ENCODE measurements around the gene EHMT1.

The EHMT1 gene

DNA sequence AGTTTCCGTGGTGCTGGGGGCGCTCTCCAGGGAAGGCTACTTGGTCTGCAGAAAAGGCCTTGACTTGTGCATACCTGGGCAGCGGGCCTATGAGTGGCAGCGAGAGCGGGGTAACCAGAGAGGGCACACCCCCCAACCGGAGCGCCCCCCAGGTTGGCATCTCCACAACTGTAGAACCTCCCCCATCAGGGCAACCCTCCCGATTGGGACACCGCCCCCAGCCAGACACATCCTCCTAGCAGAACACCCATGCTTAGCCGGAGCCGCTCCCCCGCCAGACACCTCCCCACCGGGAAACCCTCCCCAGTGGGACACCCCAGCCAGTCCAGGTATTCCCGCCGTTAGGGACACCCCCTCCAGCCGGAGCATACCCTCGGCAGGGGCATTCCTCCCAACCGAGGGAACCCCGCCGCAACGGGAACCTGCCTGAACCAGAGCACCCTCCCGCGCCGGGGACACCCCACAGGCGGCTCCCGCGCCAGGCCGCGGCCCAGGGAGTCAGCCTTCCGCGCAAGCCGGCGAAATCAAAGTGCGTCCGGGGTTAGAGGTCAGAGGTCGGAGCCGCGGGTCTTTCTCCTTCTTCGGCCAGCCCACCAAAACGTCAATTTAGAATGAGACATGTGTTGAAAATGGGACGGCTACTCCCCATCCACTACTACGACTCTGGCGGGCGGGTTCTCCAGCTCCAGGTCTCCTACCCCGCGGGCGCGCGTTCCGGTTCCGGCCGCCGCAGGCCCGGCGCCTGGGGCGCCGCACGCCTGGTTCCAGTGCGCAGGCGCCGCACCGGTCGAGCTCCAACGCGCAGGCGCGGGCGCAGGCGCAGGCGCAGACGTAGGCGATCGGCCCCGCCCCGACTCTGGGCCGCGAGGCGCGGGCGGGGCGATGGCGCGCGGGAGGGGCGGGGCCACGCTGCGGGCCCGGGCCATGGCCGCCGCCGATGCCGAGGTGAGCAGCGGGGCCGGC is at the start of gene EHMT1:
Gene EHMT1 (plus strand): TSS at position 901 of the 963 bp plus-strand sequence. CDS start 24 bp downstream, at position 925.
- DNase-seq, result peak; percentile 86

DNA sequence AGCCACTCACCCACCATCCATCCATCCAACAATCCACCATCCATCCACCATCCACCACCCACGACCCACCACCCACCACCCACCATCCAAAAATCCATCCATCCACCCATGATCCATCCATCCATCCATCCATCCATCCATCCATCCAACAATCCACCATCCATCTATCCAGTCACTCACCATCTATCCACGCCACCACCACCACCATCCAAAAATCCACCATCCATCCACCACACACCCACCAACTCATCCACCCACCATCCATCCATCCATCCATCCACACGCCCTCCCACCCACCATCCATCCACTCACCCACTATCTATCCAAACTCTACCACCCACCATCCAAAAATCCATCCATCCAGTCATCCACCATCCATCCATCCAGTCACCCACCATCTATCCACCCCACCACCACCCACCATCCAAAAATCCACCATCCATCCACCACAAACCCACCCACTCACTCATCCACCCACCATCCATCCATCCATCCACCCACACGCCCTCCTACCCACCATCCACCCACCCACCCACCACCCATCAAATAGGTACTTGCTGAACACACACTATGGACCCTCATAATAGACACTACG is 49.1 kb upstream of the EHMT1 start:
- DNase-seq, result no peak

DNA sequence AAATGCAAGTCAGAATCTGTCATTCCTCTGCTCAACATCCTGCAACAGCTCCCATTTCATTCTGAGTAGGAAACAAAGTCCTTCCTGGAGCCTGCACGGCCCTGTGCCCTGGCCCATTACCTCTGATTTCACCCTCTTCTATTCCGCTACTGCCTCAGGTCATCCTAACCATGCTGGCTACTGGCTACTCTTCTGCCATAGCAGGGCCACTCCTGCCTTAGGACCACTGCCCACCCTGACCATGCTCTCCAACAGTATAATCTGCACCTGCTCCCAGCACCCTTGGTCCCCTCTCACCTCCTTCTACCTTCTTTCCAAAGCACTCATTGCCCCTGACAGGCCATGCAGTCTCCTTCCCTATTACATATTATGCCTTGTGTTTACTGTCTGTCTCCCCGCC is 48.2 kb upstream of the EHMT1 start:
- DNase-seq, result no peak

DNA sequence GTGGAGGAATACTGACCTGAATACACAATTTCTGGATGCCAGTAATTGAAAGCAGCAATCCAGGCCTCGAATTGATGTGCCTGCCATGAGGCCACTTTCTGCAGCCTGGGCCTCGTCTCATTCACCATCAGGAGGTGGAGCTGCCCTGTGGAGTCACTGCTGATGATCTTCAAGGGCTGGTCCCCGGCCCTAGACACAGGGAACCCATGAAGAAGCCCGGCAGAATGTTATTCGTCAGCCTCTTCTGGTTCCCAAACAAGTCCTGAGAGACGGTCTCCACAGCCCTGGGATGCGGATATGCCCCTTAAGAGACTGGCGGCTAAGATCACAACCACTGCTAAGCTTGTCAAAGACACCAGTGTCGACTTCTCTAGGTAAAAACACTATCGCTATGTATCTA is 44.6 kb upstream of the EHMT1 start:
- DNase-seq, result no peak

DNA sequence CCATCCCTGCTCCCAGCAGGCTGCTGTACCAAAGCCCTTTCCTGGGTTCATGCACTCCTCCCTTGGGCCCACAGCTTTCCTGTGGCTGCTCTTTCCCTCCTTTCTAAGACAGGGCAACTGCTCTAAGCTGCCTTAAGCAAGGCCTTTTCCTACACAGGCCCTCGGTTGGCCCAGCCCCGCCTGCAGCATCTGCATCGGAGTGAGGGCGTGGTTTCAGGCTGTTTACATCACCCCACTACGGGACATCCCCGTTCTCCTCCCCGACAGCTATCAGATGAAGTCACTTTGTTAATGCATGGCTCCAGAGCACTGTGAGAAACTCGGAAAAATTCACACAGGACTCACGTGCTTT is 43.5 kb upstream of the EHMT1 start:
- no peak for DNase-seq

DNA sequence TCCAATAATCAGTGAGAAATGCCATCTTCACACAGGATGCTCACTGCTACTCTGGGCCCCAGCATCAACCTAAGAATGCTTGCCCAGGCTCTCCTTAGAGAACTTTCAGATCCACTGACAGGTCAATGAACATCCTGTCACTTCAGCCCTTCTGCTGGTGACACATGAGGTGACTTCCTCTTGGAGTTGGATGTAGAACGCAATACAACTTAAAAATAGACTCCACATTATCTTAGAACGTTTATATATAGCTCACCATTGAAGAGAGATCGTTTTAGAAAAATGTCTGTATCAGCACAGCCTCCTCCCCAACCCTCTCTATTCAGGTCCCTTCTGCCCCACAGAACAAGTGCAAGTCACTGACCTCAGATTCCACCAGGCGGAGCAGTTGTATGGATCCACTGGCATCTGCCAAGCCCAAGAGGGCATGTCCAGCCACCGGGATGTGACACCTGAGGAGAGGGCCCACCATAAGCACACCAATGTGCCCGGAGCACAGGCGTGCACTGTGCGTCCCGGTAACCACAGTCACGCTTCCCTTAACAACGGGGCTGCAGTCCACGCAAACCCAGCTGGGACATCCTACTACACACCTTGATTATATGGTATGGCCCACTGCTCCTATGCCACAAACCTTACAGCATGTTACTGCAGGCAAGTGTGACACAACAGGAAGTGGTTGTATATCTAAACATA is 42.9 kb upstream of the EHMT1 start:
- DNase-seq, result no peak

DNA sequence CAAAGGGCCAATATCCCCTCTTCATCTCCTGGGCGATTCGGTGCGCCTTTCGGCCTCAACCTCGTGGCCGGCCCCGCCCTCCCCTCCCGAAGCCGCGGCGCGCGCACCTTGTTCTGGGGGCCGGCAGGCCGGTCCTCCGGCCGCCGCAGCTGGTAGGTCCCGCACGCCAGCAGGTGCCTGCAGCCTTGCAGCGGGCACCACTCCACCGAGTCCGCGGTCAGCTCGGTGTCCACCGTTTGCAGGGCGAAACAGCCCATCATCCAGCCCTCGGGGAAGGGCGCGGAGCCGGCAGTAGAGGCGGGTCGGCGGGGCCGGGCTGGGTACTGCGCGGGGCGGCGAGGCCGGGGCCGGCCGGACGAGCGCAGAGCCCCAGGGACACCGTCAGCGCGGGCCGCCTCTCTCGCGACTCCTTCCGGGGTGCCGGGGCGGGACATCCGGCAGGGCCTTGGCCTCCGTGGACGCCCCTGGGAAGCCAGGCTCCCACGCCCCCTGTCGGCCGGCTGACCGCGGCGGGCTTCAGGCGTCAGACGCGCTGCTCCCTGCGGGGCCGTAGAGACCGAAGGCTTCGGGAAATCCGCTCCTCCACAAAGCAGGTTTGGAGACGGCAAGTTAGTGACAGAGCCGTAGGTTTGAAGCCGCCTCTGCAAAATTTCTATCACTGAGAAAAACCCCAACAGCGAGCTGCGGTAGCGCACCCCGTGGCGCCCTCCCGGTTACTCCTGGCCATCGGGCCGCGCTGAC is 40.1 kb upstream of the EHMT1 start, which contains the start of gene DPH7:
Gene DPH7 (minus strand): TSS at position 408 of the 741 bp plus-strand sequence. CDS start 148 bp downstream, at position 260.
- DNase-seq, result peak; percentile 96

DNA sequence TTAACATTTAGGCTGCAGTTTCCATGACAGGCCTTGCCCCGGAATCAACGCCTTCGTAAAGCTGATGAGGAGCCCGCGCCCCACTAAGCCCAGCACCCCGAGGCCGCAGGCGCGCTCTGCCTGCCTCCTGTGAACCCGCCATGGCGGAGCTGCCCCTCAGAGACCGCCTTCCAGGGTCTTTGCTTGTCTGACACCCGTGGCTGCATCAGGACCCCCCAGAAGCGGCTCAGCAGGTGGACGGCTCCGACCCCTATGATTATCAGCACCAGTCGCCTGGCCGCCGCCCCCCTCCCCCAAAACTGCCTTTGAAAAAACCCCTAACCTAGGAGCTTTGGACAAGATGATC is 39.6 kb upstream of the EHMT1 start:
- DNase-seq, result no peak

DNA sequence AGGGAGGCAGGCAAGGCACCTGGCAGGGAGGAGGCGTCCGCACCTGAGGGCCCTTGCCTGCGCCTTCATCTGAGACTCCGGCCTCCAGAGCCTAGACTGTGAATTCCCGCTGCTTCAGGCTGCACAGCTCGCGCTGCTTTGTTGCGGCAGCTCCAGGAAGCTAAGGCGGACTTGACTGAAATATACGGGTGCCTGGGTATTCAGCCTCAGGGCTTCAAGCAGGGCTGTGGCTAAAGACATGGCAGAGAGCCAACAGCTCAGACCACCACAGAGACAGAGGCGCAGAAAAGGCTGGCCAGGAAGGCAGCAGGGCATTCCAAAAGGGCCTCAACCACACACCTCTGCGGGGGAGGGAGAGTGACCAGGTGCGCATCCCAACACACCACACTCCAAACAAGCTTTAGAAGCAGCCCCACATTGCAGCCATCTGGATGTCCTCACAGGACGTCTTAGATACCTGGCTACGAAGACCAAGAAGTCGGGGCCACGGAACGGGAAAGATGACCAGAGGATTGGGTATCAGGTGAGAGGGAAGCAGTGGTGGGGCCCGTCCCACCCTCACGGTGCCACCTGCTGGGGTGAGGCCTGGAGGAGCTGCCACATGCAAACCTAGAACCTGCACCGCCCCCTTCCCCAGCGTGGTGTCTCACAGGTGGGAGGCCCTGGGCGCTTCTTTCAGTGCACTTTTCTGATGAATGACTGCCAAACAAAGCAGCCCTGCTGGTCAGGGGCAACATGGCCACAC is 38.4 kb upstream of the EHMT1 start:
- no peak for DNase-seq

DNA sequence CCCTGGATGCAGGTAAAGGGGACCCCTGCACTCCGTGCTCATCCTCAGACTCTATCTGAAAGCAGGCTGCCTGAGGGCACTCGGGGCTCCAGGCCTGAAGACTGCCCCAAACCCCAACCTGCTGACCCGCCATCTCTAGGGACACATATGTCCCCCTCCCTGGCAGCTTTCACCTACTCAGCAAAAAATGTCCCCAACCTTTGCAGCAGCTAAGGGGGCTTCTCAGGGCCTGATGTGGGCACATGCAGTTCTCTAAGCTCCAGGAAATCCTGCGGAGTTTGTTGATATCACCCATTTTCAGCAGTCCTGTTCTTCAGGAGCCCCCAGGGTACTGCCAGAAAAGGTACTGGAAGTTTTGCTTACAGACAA is 37.9 kb upstream of the EHMT1 start:
- no peak for DNase-seq

DNA sequence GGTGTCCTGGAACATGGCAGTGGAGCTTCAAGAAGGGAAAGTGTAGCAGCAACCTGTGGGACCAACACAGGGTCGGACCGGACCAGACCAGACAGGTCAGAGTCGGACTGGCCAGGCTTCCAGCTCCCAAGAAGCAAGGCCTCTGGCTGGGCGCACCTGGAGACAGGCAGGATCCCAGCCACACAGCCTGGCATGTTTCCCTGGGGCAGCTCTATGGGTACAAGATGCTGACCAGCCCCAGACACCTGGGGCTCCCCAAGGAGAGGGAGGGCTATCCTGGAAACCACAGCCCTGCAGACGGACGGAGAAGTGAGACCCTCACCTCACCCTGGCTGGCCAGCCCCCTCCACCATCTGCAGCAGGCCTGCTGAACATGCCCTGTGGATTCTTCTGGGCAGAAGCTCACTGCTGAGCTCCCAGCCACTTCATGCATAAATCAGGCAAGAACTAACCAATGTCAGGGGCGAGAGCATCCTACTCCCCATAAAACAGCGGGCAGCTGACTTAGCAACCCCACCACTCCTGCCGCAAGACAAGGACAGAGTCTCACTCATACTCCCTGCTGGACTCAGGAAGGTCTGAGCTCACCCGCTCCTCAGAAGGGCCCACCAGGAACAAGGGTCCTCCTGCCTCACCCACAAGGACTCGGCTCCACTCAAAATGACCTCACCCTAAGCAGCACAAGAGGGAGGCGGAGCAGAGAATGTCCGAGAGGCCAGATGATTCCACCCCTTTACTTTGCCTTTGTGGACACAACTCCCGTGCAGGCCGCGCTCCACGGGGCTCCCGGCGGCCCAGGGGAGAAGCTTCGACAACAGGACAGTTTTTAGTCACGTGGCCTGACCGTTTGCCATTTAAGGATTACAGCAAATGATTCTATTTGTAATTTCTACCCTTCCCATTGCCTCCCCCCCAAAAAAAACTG is 37.2 kb upstream of the EHMT1 start:
- no peak for DNase-seq

DNA sequence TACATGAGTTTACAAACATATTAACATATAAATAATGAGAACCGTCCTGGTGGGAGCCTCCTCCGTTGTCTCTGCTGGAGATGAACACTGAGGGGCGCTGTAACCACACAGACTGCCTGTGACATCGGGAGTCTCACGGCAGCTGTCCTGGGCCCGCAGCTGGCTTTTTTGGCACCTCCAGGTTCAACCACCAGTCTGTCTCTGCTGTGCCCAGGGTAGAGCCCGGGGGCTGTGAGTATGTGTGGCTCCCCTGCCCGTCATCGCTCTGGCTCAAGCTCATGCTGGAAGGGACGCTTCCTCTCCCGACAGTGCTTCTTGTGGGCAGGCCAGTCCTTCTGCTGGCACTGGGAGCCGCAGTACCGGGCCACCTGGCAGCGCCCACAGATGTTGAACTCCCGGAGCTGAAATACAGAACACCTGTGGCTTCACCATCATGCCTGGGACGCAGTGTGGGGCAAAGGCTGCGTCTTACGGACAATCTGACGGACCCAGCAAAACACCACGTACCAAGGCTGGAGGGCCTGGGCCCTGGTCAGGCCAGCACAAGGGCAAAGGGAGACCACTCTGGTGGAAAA is 36.4 kb upstream of the EHMT1 start:
- no peak for DNase-seq

DNA sequence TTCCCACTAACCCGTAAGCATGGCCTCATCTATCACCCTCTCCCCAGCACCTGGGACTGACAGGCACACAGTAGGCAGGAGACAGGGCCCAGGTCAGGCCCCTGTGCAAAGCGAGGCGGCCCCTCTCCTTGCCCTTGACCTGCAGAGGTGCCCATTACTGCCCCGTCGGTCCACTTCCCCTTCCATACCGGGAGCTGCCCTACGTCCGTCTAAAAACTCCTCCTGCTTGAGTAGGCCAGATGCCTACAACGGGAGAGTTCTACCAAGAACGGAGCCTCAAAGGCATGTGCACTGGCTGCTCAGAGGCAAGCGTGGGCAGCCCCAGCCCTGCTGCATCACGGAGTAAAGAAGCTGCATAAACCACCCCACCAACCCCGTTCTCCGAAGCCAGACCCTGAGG is 35.5 kb upstream of the EHMT1 start:
- DNase-seq, result no peak

DNA sequence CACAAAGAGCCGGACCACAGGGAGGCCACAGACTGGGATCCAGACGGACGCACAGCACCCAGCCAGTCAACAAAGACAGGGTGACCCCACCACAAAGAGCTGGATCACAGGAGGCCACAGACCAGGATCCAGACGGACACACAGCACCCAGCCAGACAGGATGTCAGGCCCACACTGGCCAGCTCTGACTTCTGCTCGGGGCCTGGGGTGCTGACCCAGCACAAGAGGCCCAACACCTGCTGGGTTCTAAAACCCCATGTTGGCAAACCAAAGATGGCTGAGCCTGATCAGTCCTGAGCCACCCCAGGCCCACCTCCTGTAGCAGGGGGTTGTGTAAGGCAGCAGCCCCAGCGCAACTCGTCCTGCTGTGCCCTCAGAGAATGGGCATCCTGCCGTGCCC is 34.8 kb upstream of the EHMT1 start:
- DNase-seq, result no peak

DNA sequence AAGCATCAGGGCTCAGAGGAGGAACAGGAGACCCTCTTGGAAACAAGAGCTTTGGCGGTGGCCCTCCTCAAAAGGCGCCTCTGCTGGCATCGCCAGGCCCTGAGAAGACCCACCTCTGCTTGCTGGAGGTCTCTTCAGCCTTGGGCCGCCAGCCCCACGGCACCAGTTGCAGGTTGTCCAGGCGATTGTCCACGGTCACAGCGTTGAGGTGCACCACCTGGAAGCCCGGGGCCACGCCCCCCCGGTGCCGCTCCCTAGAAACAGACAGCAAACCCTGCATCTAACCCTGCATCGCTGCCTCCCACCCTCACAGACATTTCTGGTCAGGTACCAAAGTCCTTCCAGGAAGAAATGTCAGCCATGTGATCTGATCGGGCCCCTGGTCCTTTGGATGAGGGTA is 32.0 kb upstream of the EHMT1 start:
- DNase-seq, result no peak

DNA sequence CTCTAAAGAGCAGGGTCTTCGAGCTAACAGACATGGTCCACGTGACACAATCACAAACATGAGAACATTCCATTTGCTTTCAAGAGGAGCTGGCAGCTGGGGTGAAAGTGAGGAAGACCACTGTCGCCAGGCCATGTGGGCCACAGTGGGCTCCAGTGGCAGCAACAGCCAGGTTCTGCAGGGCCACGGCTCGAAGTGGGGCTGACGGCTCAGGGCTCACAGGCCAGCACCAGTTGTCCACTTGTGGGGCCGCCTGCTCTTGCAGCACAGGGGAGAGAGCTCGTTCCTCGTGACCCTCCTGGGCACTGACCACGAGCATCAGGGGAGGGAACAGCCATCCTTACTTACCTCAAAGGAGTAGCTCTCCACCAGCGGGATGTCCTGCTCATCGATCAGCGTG is 30.5 kb upstream of the EHMT1 start:
- no peak for DNase-seq

DNA sequence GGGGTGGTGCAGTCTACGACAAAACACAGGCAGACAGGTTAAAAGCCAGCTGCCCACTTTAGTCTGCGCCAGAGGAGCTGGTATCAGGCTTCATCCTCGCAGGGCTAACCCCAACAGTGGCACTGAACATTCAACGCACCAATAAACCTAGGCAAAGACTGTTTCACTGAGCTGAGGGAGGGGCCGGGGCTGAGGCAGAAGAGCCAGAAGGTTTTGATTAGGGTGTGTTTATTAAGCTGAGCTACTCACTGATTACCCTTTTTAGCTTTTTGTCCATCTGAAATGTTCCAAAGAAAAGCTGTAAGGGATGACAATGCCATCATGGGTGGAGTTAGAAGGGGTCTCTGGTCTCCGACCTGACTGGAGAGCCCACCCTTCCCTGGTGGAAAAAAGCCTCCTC is 29.9 kb upstream of the EHMT1 start:
- no peak for DNase-seq

DNA sequence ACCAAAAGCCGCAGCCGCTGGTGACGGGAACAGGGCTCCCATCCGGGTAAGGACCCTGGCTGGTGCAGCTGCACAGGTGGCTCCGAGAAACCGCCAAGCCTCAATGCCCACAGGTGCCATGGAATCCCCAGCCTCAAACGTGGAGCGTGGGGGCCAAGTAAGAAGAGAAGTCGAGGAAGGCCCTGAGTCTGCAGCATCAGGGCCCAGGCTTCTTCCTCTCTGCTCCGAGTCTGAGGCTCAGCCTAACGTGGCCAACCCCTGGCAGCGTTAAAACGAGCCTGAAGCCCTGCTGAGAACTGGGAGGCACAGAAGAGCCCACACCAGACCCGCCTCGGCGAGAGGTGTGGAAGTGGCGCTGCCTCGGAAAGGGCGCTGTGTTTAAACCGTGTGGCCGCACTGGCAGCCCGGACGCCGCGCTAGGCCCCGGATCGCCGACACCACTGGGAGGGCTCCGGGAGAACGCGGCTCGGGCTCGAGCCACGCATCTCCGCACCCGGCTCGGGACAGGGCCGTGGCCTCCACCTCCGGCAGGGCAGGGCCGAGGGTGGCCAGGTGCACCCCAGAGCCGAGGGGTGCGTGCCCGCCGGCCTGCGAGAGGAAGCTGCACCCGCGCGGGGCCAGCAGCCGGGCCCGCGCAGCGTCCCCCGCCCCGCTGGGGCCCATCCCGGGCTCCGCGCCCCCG is 29.2 kb upstream of the EHMT1 start:
- no peak for DNase-seq

DNA sequence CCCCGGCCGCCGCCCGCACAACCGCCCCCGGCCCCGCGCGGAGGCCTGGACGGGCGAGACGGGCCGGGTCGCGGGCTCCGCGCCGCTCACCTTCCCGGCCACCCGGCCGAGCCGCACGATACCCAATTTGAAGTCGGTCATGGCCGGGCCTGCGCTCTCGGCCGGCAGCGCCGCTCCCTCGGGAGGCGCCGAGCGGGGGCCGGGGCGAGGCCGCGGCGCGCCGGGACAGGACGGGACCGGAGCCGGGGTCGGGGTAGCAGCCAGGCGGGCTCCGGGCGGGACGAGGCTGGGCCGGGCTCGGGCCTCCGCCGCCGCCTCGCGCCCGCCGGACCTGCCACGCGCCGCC is 28.7 kb upstream of the EHMT1 start:
- DNase-seq, result no peak
